Vagina (tissue), 2 donors: Measurements from ENCODE around the gene CALML5. TPM values are rescaled to one million over a fixed set of nuclear protein-coding genes. Genes with fewer than 3 reads are reported as not detected.

Experiments
- DNase-seq, 2 donors: peaks; one replicate each; pipeline ENCODE4 v3.0.0-alpha.2; 2017; ENCODE audit errors: extremely low spot score in 2 of 2
- H3K27ac ChIP-seq: fragments of 200-600 bp; sonication (generic); one replicate; pipeline ENCODE4 v1.5.1; 2019
- H3K27me3 ChIP-seq: fragments of 200-600 bp; sonication (generic); one replicate; pipeline ENCODE4 v1.5.1; 2019
- H3K36me3 ChIP-seq, 2 donors: fragments of 200-600 bp; sonication (generic); one replicate each; pipeline ENCODE4 v1.5.1; 2017 to 2019
- H3K4me1 ChIP-seq: fragments of 200-600 bp; sonication (generic); one replicate; pipeline ENCODE4 v1.5.1; 2019
- H3K4me3 ChIP-seq, 2 donors: fragments of 200-600 bp; sonication (generic); 1 replicate in 1 of 2; 2 replicates in 1 of 2; pipeline ENCODE4 v1.5.1; 2016 to 2019
- H3K9me3 ChIP-seq: fragments of 200-600 bp; sonication (generic); one replicate; pipeline ENCODE4 v1.5.1; 2019
- CTCF ChIP-seq, 3 experiments: fragments of 450-650 bp in 2 of 3; fragments of 200-600 bp in 1 of 3; sonication (generic) in 1 of 3; IDR thresholded peaks; one replicate each; pipeline ENCODE4 v1.5.1; 2017 to 2019; ENCODE audit warnings: antibody characterized with exemption in 3 of 3, mild to moderate bottlenecking in 2 of 3, moderate library complexity in 2 of 3
- POLR2A ChIP-seq, 2 donors: fragments of 450-650 bp; IDR thresholded peaks; one replicate each; pipeline ENCODE4 v1.6.1; 2017; ENCODE audit warnings: antibody characterized with exemption in 2 of 2, mild to moderate bottlenecking in 2 of 2, moderate library complexity in 2 of 2
- POLR2AphosphoS5 ChIP-seq, 2 donors: sonication (generic); formaldehyde crosslinking; IDR thresholded peaks; one replicate each; pipeline ENCODE4 v1.9.0; 2017; ENCODE audit warnings: antibody characterized with exemption in 2 of 2, mild to moderate bottlenecking in 2 of 2, low read depth in 1 of 2; ENCODE audit not compliant: insufficient read depth in 1 of 2
- intact Hi-C: fragments of 100-400 bp; cut with DNase I; formaldehyde crosslinking; loops from one replicate; pipeline ENCODE4 v1.15.1; 2023
- total RNA-seq: library from RNA; depleted of rRNA; stranded (reverse); fragments of >200 nt; gene quantifications from one replicate; pipeline ENCODE4 v1.2.3, GENCODE V29; 2016

Gene CALML5
- total RNA-seq, 1 donor from 2014 or later, result 102 TPM

- no peaks in the 10 kb centered on the region for H3K27me3 ChIP-seq
- no peak for DNase-seq
- no peak for TF ChIP-seq CTCF (IDR thresholded peaks at IDR 0.05)
- no peak for TF ChIP-seq POLR2A (IDR thresholded peaks at IDR 0.05)
- TF ChIP-seq POLR2AphosphoS5 (IDR thresholded peaks at IDR 0.05; ENCODE audit: insufficient read depth in 1 of 2, low read depth in 1 of 2), result no peak
- no peaks in the 10 kb centered on the region for H3K9me3 ChIP-seq
- no peak overlapping the region for H3K27ac ChIP-seq
- intact Hi-C loops, result no loop called here
- no peaks in the 10 kb centered on the region for H3K36me3 ChIP-seq
- H3K4me3 ChIP-seq, result peak overlapping the region in 1 of 2 donors; percentile 28
- H3K4me1 ChIP-seq, result peaks cover 27% of the 10 kb centered on the region
These were observed 1.2 kb downstream of the CALML5 start for GRCh38 chr10:5497948-5498730.

- Histone ChIP-seq H3K4me3 (no peak overlapping the region), H3K4me1 (peaks cover 21% of the 10 kb centered on the region), H3K9me3 (no peaks in the 10 kb centered on the region), H3K27me3 (no peaks in the 10 kb centered on the region), H3K27ac (no peak overlapping the region), H3K36me3 (no peaks in the 10 kb centered on the region)
- intact Hi-C loops, result no loop called here
- DNase-seq, result no peak
- TF ChIP-seq POLR2AphosphoS5 (IDR thresholded peaks at IDR 0.05; ENCODE audit: insufficient read depth in 1 of 2, low read depth in 1 of 2), result no peak
- no peak for TF ChIP-seq CTCF (IDR thresholded peaks at IDR 0.05)
- no peak for TF ChIP-seq POLR2A (IDR thresholded peaks at IDR 0.05)
These were observed 2.1 kb downstream of the CALML5 start for GRCh38 chr10:5497289-5497688.

- Histone ChIP-seq H3K36me3 (no peaks in the 10 kb centered on the region), H3K4me1 (peaks cover 15% of the 10 kb centered on the region), H3K27ac (no peak overlapping the region), H3K4me3 (no peak overlapping the region), H3K27me3 (no peaks in the 10 kb centered on the region), H3K9me3 (no peaks in the 10 kb centered on the region)
- TF ChIP-seq CTCF (IDR thresholded peaks at IDR 0.05) (no peak), POLR2AphosphoS5 (IDR thresholded peaks at IDR 0.05; ENCODE audit: insufficient read depth in 1 of 2, low read depth in 1 of 2) (no peak), POLR2A (IDR thresholded peaks at IDR 0.05) (no peak)
- intact Hi-C loops, result no loop called here
- no peak for DNase-seq
These were observed 2.8 kb downstream of the CALML5 start for GRCh38 chr10:5496261-5497250.

- TF ChIP-seq POLR2AphosphoS5 (IDR thresholded peaks at IDR 0.05; ENCODE audit: insufficient read depth in 1 of 2, low read depth in 1 of 2), result no peak
- no peak for TF ChIP-seq CTCF (IDR thresholded peaks at IDR 0.05)
- TF ChIP-seq POLR2A (IDR thresholded peaks at IDR 0.05), result no peak
- peaks cover 5% of the 10 kb centered on the region for H3K4me1 ChIP-seq
- H3K4me3 ChIP-seq, result no peak overlapping the region
- no peak for DNase-seq
- H3K27ac ChIP-seq, result no peak overlapping the region
- H3K36me3 ChIP-seq, result no peaks in the 10 kb centered on the region
- H3K9me3 ChIP-seq, result no peaks in the 10 kb centered on the region
- H3K27me3 ChIP-seq, result no peaks in the 10 kb centered on the region
- intact Hi-C loops, result no loop called here
These were observed 4.8 kb downstream of the CALML5 start for GRCh38 chr10:5494611-5495010.
